ENCODE measurements around the gene TEX52.

The TEX52 gene

GRCh38 chr12:2805143-2805520 lies 51.7 kb downstream of the TEX52 start:
- no peak for TF ChIP-seq CTCF (IDR thresholded peaks at IDR 0.05)

GRCh38 chr12:2804393-2805142 lies 52.3 kb downstream of the TEX52 start:
- TF ChIP-seq CTCF (IDR thresholded peaks at IDR 0.05), result no peak

- TF ChIP-seq CTCF (IDR thresholded peaks at IDR 0.05), result no peak
Measured at GRCh38 chr12:2803635-2804392, 53.0 kb downstream of the TEX52 start.

- TF ChIP-seq CTCF (IDR thresholded peaks at IDR 0.05), result no peak
Measured at GRCh38 chr12:2801044-2801783, 55.6 kb downstream of the TEX52 start.

- no peak for TF ChIP-seq CTCF (IDR thresholded peaks at IDR 0.05)
Measured at GRCh38 chr12:2800046-2800570, 56.7 kb downstream of the TEX52 start.

Data from LNCAP (cell line).